Hepatocyte (in vitro differentiated cells): ENCODE results near the gene NTHL1. TPM values are rescaled to one million over a fixed set of nuclear protein-coding genes. Genes with fewer than 3 reads are reported as not detected.

Experiments used
- DNase-seq: peaks from one replicate; pipeline ENCODE4 v3.0.0-alpha.2; 2016; ENCODE audit warnings: low spot score
- H2AFZ ChIP-seq: fragments of 200-600 bp; sonication (generic); 2 replicates; pipeline ENCODE4 v1.6.0; 2016; ENCODE audit warnings: antibody characterized with exemption, mild to moderate bottlenecking
- H3K27ac ChIP-seq: fragments of 200-600 bp; sonication (generic); 2 replicates; pipeline ENCODE4 v1.5.1; 2016; ENCODE audit warnings: mild to moderate bottlenecking
- H3K27me3 ChIP-seq: fragments of 200-600 bp; sonication (generic); 2 replicates; pipeline ENCODE4 v1.6.1; 2016
- H3K36me3 ChIP-seq: fragments of 200-600 bp; sonication (generic); replicated peaks from 2 replicates; pipeline ENCODE4 v1.5.1; 2016; ENCODE audit warnings: low read depth; ENCODE audit not compliant: insufficient read depth
- H3K4me1 ChIP-seq: fragments of 200-600 bp; sonication (generic); 2 replicates; pipeline ENCODE4 v1.5.1; 2016; ENCODE audit warnings: mild to moderate bottlenecking, moderate library complexity; ENCODE audit not compliant: insufficient read depth
- H3K4me2 ChIP-seq: fragments of 200-600 bp; sonication (generic); 2 replicates; pipeline ENCODE4 v1.6.0; 2016
- H3K4me3 ChIP-seq: fragments of 200-600 bp; sonication (generic); 2 replicates; pipeline ENCODE4 v1.5.1; 2016; ENCODE audit warnings: mild to moderate bottlenecking
- H3K79me2 ChIP-seq: fragments of 200-600 bp; sonication (generic); 2 replicates; pipeline ENCODE4 v1.6.0; 2017; ENCODE audit warnings: mild to moderate bottlenecking
- H3K9me2 ChIP-seq: fragments of 200-600 bp; sonication (generic); replicated peaks from 2 replicates; pipeline ENCODE4 v1.6.0; 2017; ENCODE audit warnings: mild to moderate bottlenecking; ENCODE audit not compliant: insufficient read depth
- H3K9me3 ChIP-seq: fragments of 200-600 bp; sonication (generic); 2 replicates; pipeline ENCODE4 v1.5.1; 2016; ENCODE audit warnings: low read depth, mild to moderate bottlenecking
- H4K20me1 ChIP-seq: fragments of 200-600 bp; sonication (generic); 2 replicates; pipeline ENCODE4 v1.6.0; 2016; ENCODE audit warnings: mild to moderate bottlenecking; ENCODE audit not compliant: insufficient read depth, poor library complexity, severe bottlenecking
- EZH2 ChIP-seq: fragments of 200-600 bp; sonication (generic); IDR thresholded peaks from 2 replicates; pipeline ENCODE4 v1.6.1; 2016; ENCODE audit warnings: antibody characterized with exemption, mild to moderate bottlenecking, borderline replicate concordance
- EZH2phosphoT487 ChIP-seq: fragments of 200-600 bp; sonication (generic); IDR thresholded peaks from one replicate; pipeline ENCODE4 v1.6.1; 2018; ENCODE audit warnings: antibody characterized with exemption, mild to moderate bottlenecking, low read depth, moderate library complexity; ENCODE audit not compliant: unreplicated experiment, severe bottlenecking
- WGBS: methylation state at CpG from one replicate; pipeline ENCODE4 v1.1.6; 2016; ENCODE audit warnings: low lambda C conversion rate; ENCODE audit errors: missing lambda C conversion rate; 5-methylcytosine and 5-hydroxymethylcytosine counted together
- polyA plus RNA-seq: library from polyadenylated mRNA; unstranded; fragments of >200 nt; fragmentation: Nextera tagmentation; extraction: Ambion mirVana; gene quantifications from 2 replicates; pipeline ENCODE4 v1.2.1, GENCODE V29; 2016
- total RNA-seq: library from RNA; depleted of rRNA; stranded (reverse); fragments of >200 nt; gene quantifications from 2 replicates; pipeline ENCODE4 v1.2.3, GENCODE V29; 2014
- TF ChIP-seq, protein P1 (sequence below): fragments of 200-600 bp; sonication (generic); IDR thresholded peaks from 2 replicates; pipeline ENCODE4 v1.5.1; 2016; ENCODE audit warnings: antibody characterized with exemption, mild to moderate bottlenecking; ENCODE audit not compliant: poor library complexity

Gene NTHL1
- total and polyA plus RNA-seq, 2 experiments from 2014 or later = 19.6 to 28.5 TPM

DNA sequence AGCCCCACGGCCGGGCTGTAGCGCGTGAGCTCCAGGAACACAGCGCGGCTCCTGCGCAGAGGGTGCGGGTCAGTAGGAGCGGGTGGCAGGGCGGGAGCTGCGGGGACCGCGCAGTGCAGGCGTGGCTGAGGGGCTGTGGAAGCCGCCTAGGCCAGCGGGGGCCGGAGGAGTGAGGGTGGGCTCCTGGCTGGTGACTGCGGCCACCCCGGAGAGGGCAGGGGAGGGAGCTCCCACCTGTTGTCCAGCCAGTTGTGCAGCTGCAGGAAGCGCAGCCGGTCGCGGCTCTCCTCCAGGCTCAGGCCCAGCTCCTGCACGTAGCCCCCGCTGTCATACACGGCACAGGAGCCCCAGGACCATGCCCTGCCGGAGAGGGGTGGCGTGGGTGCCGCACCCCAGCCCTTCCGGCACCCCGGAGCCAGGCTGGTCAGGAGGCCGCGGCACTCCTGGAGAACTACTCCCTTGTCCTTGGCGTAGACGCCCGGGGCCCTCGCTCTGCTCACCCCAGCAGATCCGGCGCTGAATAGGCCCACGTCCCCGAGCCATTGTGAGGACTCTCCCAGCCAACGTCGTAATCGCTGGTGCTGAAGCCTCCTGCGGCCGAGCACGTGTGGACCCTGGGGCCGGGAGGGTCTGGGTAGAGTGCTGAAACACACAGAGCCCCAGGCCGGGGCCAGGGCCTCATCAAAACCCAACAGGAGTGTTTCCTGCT is 44.1 kb upstream of the NTHL1 start:
- H2AFZ ChIP-seq = no peak overlapping the region
- no peaks in the 10 kb centered on the region for H3K79me2 ChIP-seq
- no peaks in the 10 kb centered on the region for H3K9me2 ChIP-seq
- no peak for DNase-seq
- H3K36me3 ChIP-seq = no peaks in the 10 kb centered on the region
- TF ChIP-seq EZH2phosphoT487 = no peak
- TF ChIP-seq, protein P1, sequence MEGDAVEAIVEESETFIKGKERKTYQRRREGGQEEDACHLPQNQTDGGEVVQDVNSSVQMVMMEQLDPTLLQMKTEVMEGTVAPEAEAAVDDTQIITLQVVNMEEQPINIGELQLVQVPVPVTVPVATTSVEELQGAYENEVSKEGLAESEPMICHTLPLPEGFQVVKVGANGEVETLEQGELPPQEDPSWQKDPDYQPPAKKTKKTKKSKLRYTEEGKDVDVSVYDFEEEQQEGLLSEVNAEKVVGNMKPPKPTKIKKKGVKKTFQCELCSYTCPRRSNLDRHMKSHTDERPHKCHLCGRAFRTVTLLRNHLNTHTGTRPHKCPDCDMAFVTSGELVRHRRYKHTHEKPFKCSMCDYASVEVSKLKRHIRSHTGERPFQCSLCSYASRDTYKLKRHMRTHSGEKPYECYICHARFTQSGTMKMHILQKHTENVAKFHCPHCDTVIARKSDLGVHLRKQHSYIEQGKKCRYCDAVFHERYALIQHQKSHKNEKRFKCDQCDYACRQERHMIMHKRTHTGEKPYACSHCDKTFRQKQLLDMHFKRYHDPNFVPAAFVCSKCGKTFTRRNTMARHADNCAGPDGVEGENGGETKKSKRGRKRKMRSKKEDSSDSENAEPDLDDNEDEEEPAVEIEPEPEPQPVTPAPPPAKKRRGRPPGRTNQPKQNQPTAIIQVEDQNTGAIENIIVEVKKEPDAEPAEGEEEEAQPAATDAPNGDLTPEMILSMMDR = no peak
- TF ChIP-seq EZH2 = no peak
- H4K20me1 ChIP-seq = peaks cover 7% of the 10 kb centered on the region
- no peaks in the 10 kb centered on the region for H3K27me3 ChIP-seq
- H3K4me2 ChIP-seq = peak overlapping the region; percentile 81
- H3K4me1 ChIP-seq = peaks cover 9% of the 10 kb centered on the region
- WGBS = 63% methylated on average over 40 of the region's 49 CpGs
- H3K9me3 ChIP-seq = no peaks in the 10 kb centered on the region
- H3K4me3 ChIP-seq = no peak overlapping the region
- H3K27ac ChIP-seq = peak overlapping the region; percentile 65

DNA sequence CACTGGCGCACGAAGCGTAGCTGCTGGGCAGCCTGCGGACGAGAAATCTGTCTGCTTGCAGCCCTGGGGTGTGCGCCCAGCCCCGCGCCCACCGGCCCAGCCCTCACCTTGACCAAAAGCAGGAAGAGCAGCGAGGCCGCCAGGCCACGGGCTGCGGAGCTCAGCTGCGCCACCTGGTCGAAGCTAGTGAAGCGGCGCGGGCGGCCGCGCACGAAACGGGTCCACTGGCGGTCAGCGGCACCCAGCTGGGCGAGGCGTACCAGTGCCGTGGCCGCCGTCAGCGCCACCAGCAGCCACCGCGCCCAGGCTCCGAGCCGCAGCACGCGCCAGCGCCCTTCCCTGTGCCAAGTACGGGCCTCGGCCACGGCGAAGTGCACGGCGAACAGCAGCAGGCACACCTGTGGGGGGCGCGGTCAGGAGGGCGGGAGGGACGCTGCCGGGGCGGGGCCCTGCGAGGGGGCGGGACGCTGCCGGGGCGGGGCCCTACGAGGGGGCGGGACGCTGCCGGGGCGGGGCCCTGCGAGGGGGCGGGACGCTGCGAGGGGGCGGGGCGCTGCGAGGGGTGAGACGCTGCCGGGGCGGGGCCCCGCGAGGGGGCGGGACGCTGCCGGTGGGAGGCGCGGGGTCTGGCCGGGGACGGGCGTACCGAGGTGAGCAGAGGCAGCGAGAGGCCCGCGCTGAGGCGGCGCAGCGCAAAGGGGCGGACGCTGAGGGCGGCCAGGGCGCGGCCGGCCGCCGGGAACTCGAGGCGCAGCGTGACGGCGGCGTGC is 43.3 kb upstream of the NTHL1 start:
- peaks cover 7% of the 10 kb centered on the region for H4K20me1 ChIP-seq
- H2AFZ ChIP-seq = no peak overlapping the region
- no peak overlapping the region for H3K4me3 ChIP-seq
- WGBS = 28% methylated on average over 40 of the region's 101 CpGs
- H3K9me2 ChIP-seq = no peaks in the 10 kb centered on the region
- no peaks in the 10 kb centered on the region for H3K9me3 ChIP-seq
- no peaks in the 10 kb centered on the region for H3K79me2 ChIP-seq
- peak overlapping the region; percentile 66 for H3K27ac ChIP-seq
- TF ChIP-seq EZH2phosphoT487 = no peak
- TF ChIP-seq, protein P1 = peak; percentile 41
- H3K4me2 ChIP-seq = peak overlapping the region; percentile 81
- H3K36me3 ChIP-seq = no peaks in the 10 kb centered on the region
- peaks cover 9% of the 10 kb centered on the region for H3K4me1 ChIP-seq
- H3K27me3 ChIP-seq = no peaks in the 10 kb centered on the region
- peak; percentile 95 for DNase-seq

DNA sequence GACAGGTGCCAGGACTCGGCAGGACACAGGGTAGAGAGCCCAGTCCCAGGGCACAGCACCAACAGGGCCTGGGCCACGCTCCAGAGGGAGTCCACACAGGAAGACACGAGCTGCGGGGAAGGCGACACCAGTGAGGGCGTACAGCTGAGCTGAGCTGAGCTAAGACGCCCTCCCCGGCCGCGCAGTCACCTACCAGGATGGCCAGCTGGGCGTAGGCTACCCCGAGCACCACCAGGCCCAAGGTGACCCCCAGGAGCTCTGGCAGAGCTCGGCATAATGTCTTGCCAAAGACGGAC is 42.8 kb upstream of the NTHL1 start:
- no peaks in the 10 kb centered on the region for H3K27me3 ChIP-seq
- peaks cover 9% of the 10 kb centered on the region for H3K4me1 ChIP-seq
- H3K36me3 ChIP-seq = no peaks in the 10 kb centered on the region
- peaks cover 7% of the 10 kb centered on the region for H4K20me1 ChIP-seq
- H3K4me3 ChIP-seq = no peak overlapping the region
- no peaks in the 10 kb centered on the region for H3K79me2 ChIP-seq
- no peaks in the 10 kb centered on the region for H3K9me3 ChIP-seq
- H3K4me2 ChIP-seq = peak overlapping the region; percentile 79
- WGBS = 92% methylated on average over 14 of the region's 14 CpGs
- no peak overlapping the region for H2AFZ ChIP-seq
- no peak for DNase-seq
- H3K27ac ChIP-seq = peak overlapping the region; percentile 66
- no peaks in the 10 kb centered on the region for H3K9me2 ChIP-seq
- TF ChIP-seq, protein P1 = no peak
- TF ChIP-seq EZH2phosphoT487 = no peak
- TF ChIP-seq EZH2 = no peak
